Stimulated activated CD4-positive, alpha-beta T cell treated with anti-CD3 and anti-CD28 coated beads, Interleukin-12 subunit alpha, Interleukin-12 subunit beta, amount 100 ng/mL, for 48 hours (primary cell): ENCODE measurements around the gene MCOLN3.
"Not testable (repeated sequence)": the region's sequence is repeated elsewhere in the genome, so short reads cannot be mapped to it uniquely, and the experiment has no call there.

Experiments
- DNase-seq, 3 donors: peaks; one replicate each; pipeline ENCODE4 v3.0.0-alpha.2; 2020; ENCODE audit warnings: low read depth in 2 of 3, low spot score in 1 of 3

MCOLN3 gene

GRCh38 chr1:85049735-85050166, 1.5 kb upstream of the MCOLN3 start:
- no peak for DNase-seq

- DNase-seq: no peak
Measured at GRCh38 chr1:85047472-85048295, 616 bp downstream of the MCOLN3 start.

GRCh38 chr1:85047144-85047471, 1.2 kb downstream of the MCOLN3 start:
- no peak for DNase-seq

GRCh38 chr1:85042413-85042812, 5.9 kb downstream of the MCOLN3 start:
- no peak for DNase-seq

GRCh38 chr1:85041793-85042192, 6.5 kb downstream of the MCOLN3 start:
- no peak for DNase-seq

GRCh38 chr1:85033221-85033620, 15.1 kb downstream of the MCOLN3 start:
- no peak for DNase-seq

- DNase-seq: no peak
Measured at GRCh38 chr1:85030536-85030935, 17.8 kb downstream of the MCOLN3 start.

GRCh38 chr1:85028151-85028550, 20.1 kb downstream of the MCOLN3 start:
- DNase-seq: no peak

GRCh38 chr1:85027242-85027983, 20.9 kb downstream of the MCOLN3 start:
- DNase-seq: no peak

- DNase-seq: no peak
Measured at GRCh38 chr1:85025940-85026339, 22.4 kb downstream of the MCOLN3 start.

GRCh38 chr1:85024736-85025135, 23.6 kb downstream of the MCOLN3 start:
- DNase-seq: no peak

- no peak for DNase-seq
Measured at GRCh38 chr1:85022700-85023099, 25.6 kb downstream of the MCOLN3 start.

- DNase-seq: no peak
Measured at GRCh38 chr1:85019994-85020393, 28.3 kb downstream of the MCOLN3 start.

- no peak for DNase-seq
Measured at GRCh38 chr1:85015826-85016225, 32.5 kb downstream of the MCOLN3 start.

GRCh38 chr1:85005641-85006040, 42.7 kb downstream of the MCOLN3 start:
- DNase-seq: not testable (repeated sequence)

GRCh38 chr1:85001742-85002141, 46.6 kb downstream of the MCOLN3 start:
- no peak for DNase-seq

GRCh38 chr1:84998642-84999280, 49.5 kb downstream of the MCOLN3 start:
- no peak for DNase-seq

- peak in 1 of 3 donors; percentile 8 for DNase-seq
Measured at GRCh38 chr1:84997667-84998600, 50.4 kb downstream of the MCOLN3 start.

GRCh38 chr1:84996846-84997666, 51.2 kb downstream of the MCOLN3 start, which contains the start of gene MCOLN2:
Gene MCOLN2 (minus strand): TSS chr1:84997113. CDS start chr1:84996872, 241 bp downstream.
- peak in 2 of 3 donors; percentile 30 to 52 for DNase-seq
